GM21515 (cell line): Measurements from ENCODE around the gene MAOA.
"Not testable (repeated sequence)": the region's sequence is repeated elsewhere in the genome, so short reads cannot be mapped to it uniquely, and the experiment has no call there.

Experiments
- ATAC-seq: cut with Tn5 transposase; IDR thresholded peaks from one replicate; pipeline ENCODE4 v1.9.1; 2021; ENCODE audit not compliant: unreplicated experiment

MAOA gene

GRCh38 chrX:43656005-43656494 lies at the start of gene MAOA:
TSS of gene MAOA (plus strand) at chrX:43656299. CDS start at chrX:43656342, 43 bp downstream.
- no peak for ATAC-seq

GRCh38 chrX:43612400-43612799 lies 43.7 kb upstream of the MAOA start:
- ATAC-seq = no peak

GRCh38 chrX:43615660-43616059 lies 40.4 kb upstream of the MAOA start:
- ATAC-seq = no peak

- ATAC-seq = no peak
These were observed 37.5 kb upstream of the MAOA start for GRCh38 chrX:43618366-43619205.

GRCh38 chrX:43619861-43620260 lies 36.2 kb upstream of the MAOA start:
- ATAC-seq = not testable (repeated sequence)

- no peak for ATAC-seq
These were observed 29.0 kb upstream of the MAOA start for GRCh38 chrX:43627147-43627546.

- no peak for ATAC-seq
These were observed 28.4 kb upstream of the MAOA start for GRCh38 chrX:43627669-43628068.

- ATAC-seq = no peak
These were observed 26.9 kb upstream of the MAOA start for GRCh38 chrX:43629229-43629628.

GRCh38 chrX:43631841-43632240 lies 24.3 kb upstream of the MAOA start:
- no peak for ATAC-seq

GRCh38 chrX:43633081-43633480 lies 23.0 kb upstream of the MAOA start:
- no peak for ATAC-seq

- no peak for ATAC-seq
These were observed 22.3 kb upstream of the MAOA start for GRCh38 chrX:43633757-43634156.

- ATAC-seq = no peak
These were observed 15.6 kb upstream of the MAOA start for GRCh38 chrX:43640482-43640881.

- no peak for ATAC-seq
These were observed 14.4 kb upstream of the MAOA start for GRCh38 chrX:43641691-43642090.

- ATAC-seq = no peak
These were observed 12.9 kb upstream of the MAOA start for GRCh38 chrX:43643201-43643600.

- no peak for ATAC-seq
These were observed 12.4 kb upstream of the MAOA start for GRCh38 chrX:43643662-43644061.

GRCh38 chrX:43644124-43644701 lies 11.9 kb upstream of the MAOA start:
- no peak for ATAC-seq

GRCh38 chrX:43646800-43647199 lies 9.3 kb upstream of the MAOA start:
- ATAC-seq = no peak

- peak; percentile 99 for ATAC-seq
These were observed 1.5 kb upstream of the MAOA start for GRCh38 chrX:43654431-43655150.

GRCh38 chrX:43655151-43656004 lies 721 bp upstream of the MAOA start:
- peak; percentile 15 for ATAC-seq

GRCh38 chrX:43657671-43658070 lies 1.6 kb downstream of the MAOA start:
- ATAC-seq = no peak
